IMR-90 (cell line): ENCODE results near the gene SLAMF6. TPM values are rescaled to one million over a fixed set of nuclear protein-coding genes. Genes with fewer than 3 reads are reported as not detected.
"Not testable (repeated sequence)": the region's sequence is repeated elsewhere in the genome, so short reads cannot be mapped to it uniquely, and the experiment has no call there.

ENCODE experiments used
- ATAC-seq: fragments of 200-7000 bp; cut with Tn5 transposase; 2 replicates; pipeline ENCODE4 v1.9.1; 2020; ENCODE audit warnings: low read depth, mild to moderate bottlenecking, moderate library complexity
- BruUV-seq: library from RNA; stranded (reverse); fragments of 400-500 nt; replicated peaks from 2 replicates; lab custom pipeline; 2021; lab: Mats Ljungman, UMichigan
- CTCF ChIA-PET: fragments of 300-600 bp; formaldehyde crosslinking; extraction: SDS; loops from one replicate; lab custom pipeline; 2021; ENCODE audit warnings: antibody characterized with exemption; lab: Yijun Ruan, JAX
- POLR2A ChIA-PET: fragments of 300-600 bp; sonication (Branson Sonifier 250); formaldehyde crosslinking; loops from one replicate; lab custom pipeline; 2022; ENCODE audit warnings: antibody characterized with exemption; ENCODE audit not compliant: unreplicated experiment; lab: Charles Lee
- DNase-seq: peaks from one replicate; pipeline ENCODE4 v3.0.0; 2013
- H2AFZ ChIP-seq: replicated peaks from 2 replicates; pipeline ENCODE3; 2013; ENCODE audit warnings: low read length, mild to moderate bottlenecking; ENCODE audit not compliant: poor library complexity
- H2AK5ac ChIP-seq: 2 replicates; pipeline ENCODE4 v1.6.1; 2013; ENCODE audit warnings: low read depth, low read length, inconsistent platforms
- H2AK9ac ChIP-seq: replicated peaks from 2 replicates; pipeline ENCODE3; 2013; ENCODE audit warnings: mild to moderate bottlenecking, low read depth, low read length, moderate library complexity; ENCODE audit not compliant: poor library complexity
- H2BK120ac ChIP-seq: 2 replicates; pipeline ENCODE4 v1.6.1; 2013; ENCODE audit warnings: low read depth, low read length, inconsistent platforms
- H2BK15ac ChIP-seq: 3 replicates; pipeline ENCODE4 v1.6.1; 2013; ENCODE audit warnings: low read depth, low read length, inconsistent platforms
- H2BK20ac ChIP-seq: 2 replicates; pipeline ENCODE4 v1.6.1; 2013; ENCODE audit warnings: low read depth, mild to moderate bottlenecking, inconsistent platforms, low read length, moderate library complexity
- H2BK5ac ChIP-seq: 2 replicates; pipeline ENCODE4 v1.6.1; 2013; ENCODE audit warnings: mild to moderate bottlenecking, low read depth, low read length, inconsistent platforms; ENCODE audit not compliant: poor library complexity, severe bottlenecking
- H3K14ac ChIP-seq: replicated peaks from 2 replicates; pipeline ENCODE4 v1.6.1; 2013; ENCODE audit warnings: low read depth, low read length, inconsistent platforms
- H3K18ac ChIP-seq: 2 replicates; pipeline ENCODE4 v1.6.1; 2013; ENCODE audit warnings: low read depth, low read length, control low read depth
- H3K23ac ChIP-seq: 2 replicates; pipeline ENCODE4 v1.6.1; 2013; ENCODE audit warnings: low read depth, low read length, inconsistent platforms
- H3K27ac ChIP-seq: 2 replicates; pipeline ENCODE4 v1.5.1; 2013; ENCODE audit warnings: mild to moderate bottlenecking, control low read depth, low read length; ENCODE audit not compliant: insufficient read depth
- H3K27me3 ChIP-seq: 2 replicates; pipeline ENCODE4 v1.6.1; 2013; ENCODE audit warnings: low read length; ENCODE audit not compliant: control insufficient read depth, insufficient read depth
- H3K36me3 ChIP-seq: 2 replicates; pipeline ENCODE4 v1.6.1; 2013; ENCODE audit warnings: low read length, mixed read lengths; ENCODE audit not compliant: control insufficient read depth, insufficient read depth
- H3K4ac ChIP-seq: 2 replicates; pipeline ENCODE4 v1.6.1; 2013; ENCODE audit warnings: low read depth, low read length, inconsistent platforms
- H3K4me1 ChIP-seq: 2 replicates; pipeline ENCODE4 v1.6.1; 2013; ENCODE audit warnings: low read length, mixed read lengths; ENCODE audit not compliant: control insufficient read depth, insufficient read depth
- H3K4me2 ChIP-seq: 2 replicates; pipeline ENCODE4 v1.6.1; 2013; ENCODE audit warnings: low read depth, mild to moderate bottlenecking, control low read depth, low read length, moderate library complexity
- H3K4me3 ChIP-seq: 2 replicates; pipeline ENCODE4 v1.5.1; 2013; ENCODE audit warnings: low read depth, mild to moderate bottlenecking, control low read depth, low read length, moderate library complexity; ENCODE audit not compliant: insufficient read depth
- H3K56ac ChIP-seq: 2 replicates; pipeline ENCODE4 v1.6.1; 2013; ENCODE audit warnings: low read length, inconsistent platforms; ENCODE audit not compliant: insufficient read depth; ENCODE audit errors: extremely low read depth
- H3K79me1 ChIP-seq, 2 experiments: 2 replicates each; pipeline ENCODE4 v1.6.1; 2013; ENCODE audit warnings: low read length in 2 of 2, inconsistent platforms in 1 of 2, low read depth in 1 of 2
- H3K9ac ChIP-seq: 2 replicates; pipeline ENCODE4 v1.6.1; 2013; ENCODE audit warnings: low read depth, low read length, control low read depth
- H3K9me1 ChIP-seq: 2 replicates; pipeline ENCODE4 v1.6.1; 2013; ENCODE audit warnings: low read length, inconsistent platforms; ENCODE audit not compliant: insufficient read depth
- H3K9me3 ChIP-seq: 2 replicates; pipeline ENCODE4 v1.6.1; 2013; ENCODE audit warnings: low read length; ENCODE audit not compliant: control insufficient read depth, insufficient read depth
- H4K20me1 ChIP-seq: 2 replicates; pipeline ENCODE4 v1.6.1; 2013; ENCODE audit warnings: low read length, inconsistent platforms; ENCODE audit not compliant: insufficient read depth
- H4K5ac ChIP-seq: 2 replicates; pipeline ENCODE4 v1.6.1; 2013; ENCODE audit warnings: mild to moderate bottlenecking, low read depth, low read length, control low read depth
- H4K8ac ChIP-seq, 2 experiments: 2 replicates each; pipeline ENCODE4 v1.6.1; 2013; ENCODE audit warnings: low read depth in 2 of 2, low read length in 2 of 2, control low read depth in 1 of 2, inconsistent platforms in 1 of 2
- H4K91ac ChIP-seq: 2 replicates; pipeline ENCODE4 v1.6.1; 2013; ENCODE audit warnings: low read depth, low read length, inconsistent platforms; ENCODE audit not compliant: insufficient read depth
- WGBS, 2 experiments: methylation state at CpG; one replicate each; pipeline versions ENCODE4 v1.1.5 to v1.1.7; 2013; ENCODE audit warnings: missing lambda C conversion rate in 2 of 2; ENCODE audit not compliant: insufficient read length in 1 of 2; ENCODE audit errors: extremely low coverage in 2 of 2; 5-methylcytosine and 5-hydroxymethylcytosine counted together
- dilution Hi-C: fragments of 300-500 bp; cut with HindIII; formaldehyde crosslinking; loops from one replicate; pipeline ENCODE4 v1.14.3; 2018; ENCODE audit warnings: low sequenced_read_pairs; ENCODE audit not compliant: unreplicated experiment
- in situ Hi-C: fragments of 300-500 bp; cut with MboI; formaldehyde crosslinking; loops from 3 replicates; pipeline ENCODE4 v1.14.3; 2019; ENCODE audit warnings: low sequenced_read_pairs, inconsistent platforms, mixed read lengths
- intact Hi-C: fragments of 100-400 bp; cut with micrococcal nuclease; formaldehyde crosslinking; loops from 2 replicates; pipeline ENCODE4 v1.10.0; 2022
- polyA plus RNA-seq, 3 experiments: library from polyadenylated mRNA; depleted of rRNA; stranded (reverse); fragments of >200 nt; gene quantifications; 2 replicates each; pipeline ENCODE4 v1.2.3, GENCODE V29; 2012; ENCODE audit warnings: low replicate concordance in 1 of 3
- total RNA-seq: library from RNA; depleted of rRNA; stranded (reverse); fragments of >200 nt; gene quantifications from 2 replicates; pipeline ENCODE4 v1.2.3, GENCODE V29; 2012

SLAMF6 gene
- total and polyA plus RNA-seq, 2 of the 4 experiments (the other 2 are of a cell fraction): not detected

GRCh38 chr1:160532557-160532813 lies 9.4 kb upstream of the SLAMF6 start:
- in situ Hi-C loops, H2BK15ac ChIP-seq, H2AFZ ChIP-seq, H3K79me1 ChIP-seq, H3K27ac ChIP-seq, H4K20me1 ChIP-seq, BruUV-seq, H4K8ac ChIP-seq, H2AK5ac ChIP-seq, H3K27me3 ChIP-seq, H2AK9ac ChIP-seq, H3K9me3 ChIP-seq, H3K23ac ChIP-seq, H4K5ac ChIP-seq, H4K91ac ChIP-seq, H3K4me2 ChIP-seq, H3K36me3 ChIP-seq, H3K4ac ChIP-seq, DNase-seq, H3K9me1 ChIP-seq, CTCF ChIA-PET, dilution Hi-C loops, ATAC-seq, intact Hi-C loops, H3K9ac ChIP-seq, H3K4me3 ChIP-seq, H2BK20ac ChIP-seq, H3K18ac ChIP-seq, POLR2A ChIA-PET, H2BK5ac ChIP-seq, H3K14ac ChIP-seq, H3K4me1 ChIP-seq, H2BK120ac ChIP-seq, H3K56ac ChIP-seq: not testable (repeated sequence)
- no CpG with 5 or more reads among the region's 5 CpGs for WGBS, 2 experiments

GRCh38 chr1:160531809-160532556 lies 8.9 kb upstream of the SLAMF6 start:
- intact Hi-C loops, H3K9ac ChIP-seq, H3K4me3 ChIP-seq, H2BK120ac ChIP-seq, DNase-seq, H4K20me1 ChIP-seq, BruUV-seq, dilution Hi-C loops, H3K36me3 ChIP-seq, H2BK5ac ChIP-seq, H3K56ac ChIP-seq, H4K91ac ChIP-seq, H2BK15ac ChIP-seq, H3K9me3 ChIP-seq, H3K27me3 ChIP-seq, H3K79me1 ChIP-seq, H3K27ac ChIP-seq, CTCF ChIA-PET, H2AFZ ChIP-seq, in situ Hi-C loops, H3K4me2 ChIP-seq, H4K5ac ChIP-seq, H4K8ac ChIP-seq, H3K4me1 ChIP-seq, H3K9me1 ChIP-seq, ATAC-seq, H3K14ac ChIP-seq, H3K18ac ChIP-seq, H2AK5ac ChIP-seq, H2AK9ac ChIP-seq, H2BK20ac ChIP-seq, H3K4ac ChIP-seq, H3K23ac ChIP-seq, POLR2A ChIA-PET: not testable (repeated sequence)
- 84% methylated on average over 5 of the region's 29 CpGs; no CpG with 5 or more reads in 1 of the 2 experiments for WGBS, 2 experiments
